HepG2 (cell line): ENCODE results near the gene SKA2.

ENCODE experiments used
- CTCF ChIP-seq: sonication (generic); formaldehyde crosslinking; IDR thresholded peaks from 2 replicates; pipeline ENCODE4 v1.5.0; 2020; ENCODE audit warnings: mild to moderate bottlenecking, missing genetic modification reagents, moderate library complexity
- JUNB ChIP-seq: sonication (generic); formaldehyde crosslinking; IDR thresholded peaks from 2 replicates; pipeline ENCODE4 v1.8.0; 2022; ENCODE audit warnings: missing genetic modification reagents, mild to moderate bottlenecking, borderline replicate concordance
- KDM4B ChIP-seq: sonication (generic); formaldehyde crosslinking; IDR thresholded peaks from 2 replicates; pipeline ENCODE4 v1.4.0; 2020; ENCODE audit warnings: missing genetic modification reagents
- MED1 ChIP-seq: sonication (generic); formaldehyde crosslinking; IDR thresholded peaks from 2 replicates; pipeline ENCODE4 v1.4.0; 2020; ENCODE audit warnings: missing genetic modification reagents
- YY1 ChIP-seq: IDR thresholded peaks from 2 replicates; pipeline ENCODE4 v1.6.1; 2011; ENCODE audit warnings: low read length, low read depth, moderate library complexity, mild to moderate bottlenecking; ENCODE audit not compliant: insufficient read depth, insufficient replicate concordance
- ZNF550 ChIP-seq: sonication (generic); formaldehyde crosslinking; IDR thresholded peaks from 2 replicates; pipeline ENCODE4 v1.4.0; 2020; ENCODE audit warnings: mild to moderate bottlenecking, missing genetic modification reagents, borderline replicate concordance
- ZSCAN29 ChIP-seq: sonication (generic); formaldehyde crosslinking; conservative IDR thresholded peaks from 2 replicates; pipeline ENCODE4 v1.4.0; 2020; ENCODE audit warnings: mild to moderate bottlenecking, missing genetic modification reagents

DNA sequence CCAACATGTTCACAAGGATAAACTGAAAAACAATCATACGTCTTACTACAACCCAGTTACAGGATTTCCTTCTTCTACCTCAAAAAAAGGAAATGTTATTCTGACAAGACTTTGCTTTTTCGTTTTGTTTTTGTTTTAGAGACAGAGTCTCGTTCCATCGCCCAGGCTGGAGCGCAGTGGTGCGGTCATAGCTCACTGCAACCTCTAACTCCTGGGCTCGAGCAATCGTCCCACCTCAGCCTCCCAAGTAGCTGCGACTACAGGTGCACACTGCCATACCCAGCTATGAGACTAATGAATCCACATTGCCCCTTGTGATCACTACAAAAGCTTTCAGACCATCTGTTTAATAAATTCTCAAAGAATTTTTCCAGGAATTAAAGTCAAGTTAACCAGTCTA lies 39.5 kb downstream of the SKA2 start:
- TF ChIP-seq ZSCAN29 (CRISPR knock-in tag) (no peak), YY1 (no peak), MED1 (CRISPR knock-in tag) (no peak), CTCF (CRISPR knock-in tag) (no peak), JUNB (CRISPR knock-in tag) (no peak), ZNF550 (CRISPR knock-in tag) (no peak), KDM4B (CRISPR knock-in tag) (no peak)
